ENCODE data around the gene SEMA3F. TPM values are rescaled to one million over a fixed set of nuclear protein-coding genes. Genes with fewer than 3 reads are reported as not detected.

SEMA3F gene
- total RNA-seq, 1 experiment from 2014 or later, result 69.6 TPM

GRCh38 chr3:50132421-50133282 lies 22.5 kb upstream of the SEMA3F start:
- H3K27me3 ChIP-seq (ENCODE audit: control insufficient read depth, insufficient read depth, low read length), result no peaks in the 10 kb centered on the region
- ChIA-PET POLR2A (no interaction called here), CTCF (no interaction called here)
- DNase-seq (ENCODE audit: low read depth, low spot score) (no peak), ATAC-seq (no peak)
- in situ Hi-C loops (cut with HindIII; ENCODE audit: low pct_unique_long_range_greater_than_20kb, low sequenced_read_pairs), result no loop called here
- H3K9me3 ChIP-seq (ENCODE audit: control insufficient read depth, insufficient read depth, low read depth, low read length), result no peaks in the 10 kb centered on the region
- BruUV-seq (replicated peaks), result no TSS peak
- no peaks in the 10 kb centered on the region for H3K36me3 ChIP-seq (ENCODE audit: control insufficient read depth, insufficient read depth, low read length)
- intact Hi-C loops (cut with micrococcal nuclease; ENCODE audit: unreplicated experiment), result no loop called here
- H3K4me3 ChIP-seq (ENCODE audit: low read depth in 2 of 2, low read length in 2 of 2), result no peak overlapping the region
- peaks cover 9% of the 10 kb centered on the region for H3K4me1 ChIP-seq (ENCODE audit: control insufficient read depth, insufficient read depth, low read length)
- H3K27ac ChIP-seq (ENCODE audit: low read length), result no peak overlapping the region
- TF ChIP-seq CTCF (IDR thresholded peaks at IDR 0.05) (no peak), POLR2AphosphoS5 (IDR thresholded peaks at IDR 0.05; ENCODE audit: low read depth, low read length) (no peak), TCF7L2 (IDR thresholded peaks at IDR 0.05; ENCODE audit: low read depth, low read length) (no peak), SIN3A (IDR thresholded peaks at IDR 0.05; ENCODE audit: borderline replicate concordance, insufficient read depth, low read depth, low read length) (no peak), REST (IDR thresholded peaks at IDR 0.05; ENCODE audit: insufficient read depth in 1 of 2, low read depth in 2 of 2, low read length in 1 of 2) (no peak)

GRCh38 chr3:50133283-50133615 lies 21.9 kb upstream of the SEMA3F start:
- TF ChIP-seq POLR2AphosphoS5 (IDR thresholded peaks at IDR 0.05; ENCODE audit: low read depth, low read length) (no peak), SIN3A (IDR thresholded peaks at IDR 0.05; ENCODE audit: borderline replicate concordance, insufficient read depth, low read depth, low read length) (no peak), REST (IDR thresholded peaks at IDR 0.05; ENCODE audit: insufficient read depth in 1 of 2, low read depth in 2 of 2, low read length in 1 of 2) (no peak), CTCF (IDR thresholded peaks at IDR 0.05) (no peak), TCF7L2 (IDR thresholded peaks at IDR 0.05; ENCODE audit: low read depth, low read length) (no peak)
- ATAC-seq (no peak), DNase-seq (ENCODE audit: low read depth, low spot score) (no peak)
- no TSS peak for BruUV-seq (replicated peaks)
- no peaks in the 10 kb centered on the region for H3K9me3 ChIP-seq (ENCODE audit: control insufficient read depth, insufficient read depth, low read depth, low read length)
- H3K4me3 ChIP-seq (ENCODE audit: low read depth in 2 of 2, low read length in 2 of 2), result no peak overlapping the region
- peaks cover 11% of the 10 kb centered on the region for H3K4me1 ChIP-seq (ENCODE audit: control insufficient read depth, insufficient read depth, low read length)
- no peaks in the 10 kb centered on the region for H3K36me3 ChIP-seq (ENCODE audit: control insufficient read depth, insufficient read depth, low read length)
- ChIA-PET POLR2A (no interaction called here), CTCF (no interaction called here)
- in situ Hi-C loops (cut with HindIII; ENCODE audit: low pct_unique_long_range_greater_than_20kb, low sequenced_read_pairs), result no loop called here
- intact Hi-C loops (cut with micrococcal nuclease; ENCODE audit: unreplicated experiment), result no loop called here
- no peak overlapping the region for H3K27ac ChIP-seq (ENCODE audit: low read length)
- H3K27me3 ChIP-seq (ENCODE audit: control insufficient read depth, insufficient read depth, low read length), result no peaks in the 10 kb centered on the region
